H9 (cell line): ENCODE results near the gene NID1. TPM values are rescaled to one million over a fixed set of nuclear protein-coding genes. Genes with fewer than 3 reads are reported as not detected.

Experiments used
- DNase-seq: peaks from one replicate; pipeline ENCODE4 v3.0.0-alpha.2; 2017
- H2AFZ ChIP-seq: one replicate; pipeline ENCODE4 v1.6.1; 2013; ENCODE audit warnings: mild to moderate bottlenecking, low read length, control low read depth, moderate library complexity
- H2AK5ac ChIP-seq: 2 replicates; pipeline ENCODE4 v1.6.1; 2013; ENCODE audit warnings: low read length, control low read depth, mixed read lengths; ENCODE audit not compliant: insufficient read length
- H2BK120ac ChIP-seq: one replicate; pipeline ENCODE4 v1.6.1; 2013; ENCODE audit warnings: low read depth, mild to moderate bottlenecking, low read length, control low read depth, inconsistent platforms; ENCODE audit not compliant: poor library complexity, severe bottlenecking
- H2BK12ac ChIP-seq: 2 replicates; pipeline ENCODE4 v1.6.1; 2013; ENCODE audit warnings: low read length, control low read depth, mixed read lengths, low read depth; ENCODE audit not compliant: insufficient read length
- H2BK15ac ChIP-seq: 2 replicates; pipeline ENCODE4 v1.6.1; 2013; ENCODE audit warnings: low read depth, low read length, control low read depth
- H2BK20ac ChIP-seq: one replicate; pipeline ENCODE4 v1.6.1; 2013; ENCODE audit warnings: low read depth, mild to moderate bottlenecking, low read length, control low read depth, inconsistent platforms; ENCODE audit not compliant: poor library complexity, severe bottlenecking
- H2BK5ac ChIP-seq: 2 replicates; pipeline ENCODE4 v1.6.1; 2013; ENCODE audit warnings: low read length, control low read depth, mixed read lengths; ENCODE audit not compliant: insufficient read length
- H3K14ac ChIP-seq: 2 replicates; pipeline ENCODE4 v1.6.1; 2013; ENCODE audit warnings: low read length, control low read depth; ENCODE audit not compliant: insufficient read depth
- H3K18ac ChIP-seq: 2 replicates; pipeline ENCODE4 v1.6.1; 2013; ENCODE audit warnings: low read depth, mild to moderate bottlenecking, mixed read lengths, low read length, control low read depth; ENCODE audit not compliant: insufficient read length
- H3K23ac ChIP-seq: 2 replicates; pipeline ENCODE4 v1.6.1; 2013; ENCODE audit warnings: low read length, control low read depth, mixed read lengths, low read depth; ENCODE audit not compliant: insufficient read length
- H3K23me2 ChIP-seq: 2 replicates; pipeline ENCODE4 v1.6.1; 2013; ENCODE audit warnings: low read depth, mild to moderate bottlenecking, mixed read lengths, low read length, control low read depth; ENCODE audit not compliant: insufficient read length, poor library complexity, severe bottlenecking
- H3K27ac ChIP-seq: 2 replicates; pipeline ENCODE4 v1.5.1; 2013; ENCODE audit warnings: low read length, control low read depth, mixed read lengths, low read depth; ENCODE audit not compliant: insufficient read length
- H3K27me3 ChIP-seq: 2 replicates; pipeline ENCODE4 v1.6.1; 2013; ENCODE audit warnings: low read length, control low read depth, inconsistent platforms; ENCODE audit not compliant: insufficient read depth
- H3K4ac ChIP-seq: 2 replicates; pipeline ENCODE4 v1.6.1; 2013; ENCODE audit warnings: low read depth, mild to moderate bottlenecking, control low read depth, inconsistent platforms, low read length, moderate library complexity
- H3K4me1 ChIP-seq: 2 replicates; pipeline ENCODE4 v1.6.1; 2013; ENCODE audit warnings: low read length, control low read depth, inconsistent platforms; ENCODE audit not compliant: insufficient read depth
- H3K4me2 ChIP-seq: 2 replicates; pipeline ENCODE4 v1.6.1; 2013; ENCODE audit warnings: low read length, control low read depth, mixed read lengths; ENCODE audit not compliant: insufficient read length, insufficient read depth
- H3K56ac ChIP-seq: 2 replicates; pipeline ENCODE4 v1.6.1; 2013; ENCODE audit warnings: low read depth, mild to moderate bottlenecking, mixed read lengths, low read length, control low read depth; ENCODE audit not compliant: insufficient read length
- H3K79me1 ChIP-seq: 2 replicates; pipeline ENCODE4 v1.6.1; 2013; ENCODE audit warnings: low read depth, mild to moderate bottlenecking, moderate library complexity, low read length, control low read depth, inconsistent platforms; ENCODE audit not compliant: insufficient read depth, poor library complexity, severe bottlenecking
- H3K79me2 ChIP-seq: 2 replicates; pipeline ENCODE4 v1.6.1; 2013; ENCODE audit warnings: low read length, control low read depth, inconsistent platforms; ENCODE audit not compliant: insufficient read depth
- H3K9ac ChIP-seq: 2 replicates; pipeline ENCODE4 v1.6.1; 2013; ENCODE audit warnings: low read length, control low read depth, mixed read lengths; ENCODE audit not compliant: insufficient read length; ENCODE audit errors: extremely low read depth
- H3K9me3 ChIP-seq: one replicate; pipeline ENCODE4 v1.6.1; 2013; ENCODE audit warnings: low read depth, low read length, inconsistent platforms; ENCODE audit not compliant: control insufficient read depth
- H3T11ph ChIP-seq: one replicate; pipeline ENCODE4 v1.6.1; 2013; ENCODE audit warnings: mild to moderate bottlenecking, low read length, control low read depth, inconsistent platforms
- H4K20me1 ChIP-seq: one replicate; pipeline ENCODE4 v1.6.1; 2013; ENCODE audit not compliant: control insufficient read depth, insufficient read length, insufficient read depth
- H4K5ac ChIP-seq: 2 replicates; pipeline ENCODE4 v1.6.1; 2013; ENCODE audit warnings: low read depth, mild to moderate bottlenecking, mixed read lengths, low read length, control low read depth; ENCODE audit not compliant: insufficient read length
- H4K8ac ChIP-seq: replicated peaks from 2 replicates; pipeline ENCODE4 v1.6.1; 2013; ENCODE audit warnings: low read length, control low read depth, mixed read lengths, low read depth; ENCODE audit not compliant: insufficient read length
- H4K91ac ChIP-seq: 2 replicates; pipeline ENCODE4 v1.6.1; 2013; ENCODE audit warnings: low read depth, mild to moderate bottlenecking, moderate library complexity, mixed read lengths, low read length, control low read depth; ENCODE audit not compliant: insufficient read length
- H3K27ac Mint-ChIP-seq, 3 experiments: 2 replicates in 2 of 3; 3 replicates in 1 of 3; pipeline ENCODE4 v1.8.0; 2020 to 2021; ENCODE audit warnings: mixed read lengths in 3 of 3, mild to moderate bottlenecking in 1 of 3, moderate library complexity in 1 of 3
- H3K27me3 Mint-ChIP-seq: 2 replicates; pipeline ENCODE4 v1.8.0; 2021; ENCODE audit warnings: low read depth, mild to moderate bottlenecking, moderate library complexity, mixed read lengths
- H3K36me3 Mint-ChIP-seq, 3 experiments: 2 replicates in 2 of 3; 3 replicates in 1 of 3; pipeline ENCODE4 v1.8.0; 2020 to 2021; ENCODE audit warnings: low read depth in 3 of 3, mixed read lengths in 3 of 3; ENCODE audit not compliant: insufficient read depth in 1 of 3
- H3K4me1 Mint-ChIP-seq, 2 experiments: 2 replicates each; pipeline ENCODE4 v1.8.0; 2020; ENCODE audit warnings: mixed read lengths in 2 of 2
- H3K4me3 Mint-ChIP-seq, 2 experiments: 2 replicates in 1 of 2; 3 replicates in 1 of 2; pipeline ENCODE4 v1.8.0; 2020 to 2021; ENCODE audit warnings: mild to moderate bottlenecking in 2 of 2, mixed read lengths in 2 of 2, moderate library complexity in 1 of 2
- H3K9me3 Mint-ChIP-seq, 2 experiments: 2 replicates in 1 of 2; 3 replicates in 1 of 2; pipeline ENCODE4 v1.8.0; 2020; ENCODE audit warnings: mild to moderate bottlenecking in 2 of 2, mixed read lengths in 2 of 2, moderate library complexity in 1 of 2
- CTCF ChIP-seq: fragments of 200-600 bp; sonication (generic); conservative IDR thresholded peaks from 3 replicates; pipeline ENCODE4 v1.8.0; 2021; ENCODE audit warnings: antibody characterized with exemption, mild to moderate bottlenecking
- WGBS: extraction: QIAGEN DNeasy Blood & Tissue Kit; methylation state at CpG from one replicate; pipeline ENCODE4 v1.1.7; 2013; ENCODE audit warnings: missing lambda C conversion rate, low lambda C conversion rate, mixed read lengths; ENCODE audit not compliant: insufficient read length; ENCODE audit errors: extremely low coverage; 5-methylcytosine and 5-hydroxymethylcytosine counted together
- total RNA-seq: library from RNA; stranded (reverse); gene quantifications from 2 replicates; pipeline ENCODE4 v1.2.1, GENCODE V29; 2021

Gene NID1
- total RNA-seq, 1 experiment from 2014 or later, result 28.5 TPM

DNA sequence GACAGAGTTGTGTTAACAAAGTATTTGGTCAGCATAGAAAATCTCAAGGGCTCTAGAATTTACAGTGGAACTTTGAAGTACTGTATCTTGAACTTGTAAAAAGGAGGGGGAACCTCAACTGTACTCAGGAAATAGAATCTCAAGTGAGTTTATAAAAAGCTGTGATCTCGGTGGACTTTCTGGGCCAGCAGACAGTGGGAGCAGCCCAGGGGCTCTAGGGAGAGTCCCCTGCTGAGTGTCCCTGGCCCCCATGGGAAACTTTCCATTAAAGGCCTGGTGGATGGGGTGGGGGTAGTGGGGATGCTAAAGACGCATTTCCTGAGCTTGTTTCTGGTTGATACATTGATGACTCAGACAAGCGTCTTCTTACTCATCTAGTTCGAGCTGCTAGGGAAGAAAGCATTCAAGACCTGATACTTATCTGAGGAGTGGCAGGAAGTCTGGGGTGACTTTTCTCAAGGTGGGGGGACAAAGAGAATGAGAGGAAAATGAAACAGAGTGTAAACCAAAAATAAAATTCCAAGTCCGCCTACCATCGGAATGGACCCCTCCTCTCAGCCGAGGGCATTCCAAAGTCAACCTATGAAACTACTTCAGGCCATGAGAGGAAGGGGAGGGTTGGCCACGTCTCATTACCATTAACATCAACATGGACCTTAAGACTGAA is 65.5 kb downstream of the NID1 start:
- H3K4me2 ChIP-seq, result no peak overlapping the region
- DNase-seq, result no peak
- no peaks in the 10 kb centered on the region for H3K27me3 ChIP-seq
- no peaks in the 10 kb centered on the region for H3K79me1 ChIP-seq
- no peak overlapping the region for H3K56ac ChIP-seq
- Mint-ChIP-seq H3K36me3 (peaks cover 0 to 5% (median 0%) of the 10 kb centered on the region in 3 experiments; a peak in 2 of 7 replicates), H3K4me3 (no peak overlapping the region), H3K27me3 (no peaks in the 10 kb centered on the region), H3K9me3 (no peaks in the 10 kb centered on the region), H3K4me1 (peaks cover 26 to 28% of the 10 kb centered on the region in 2 experiments), H3K27ac (peak overlapping the region; percentile 18 to 87 (median 54); a peak in 5 of 7 replicates)
- H4K5ac ChIP-seq, result no peak overlapping the region
- H3K9ac ChIP-seq, result no peak overlapping the region
- H4K20me1 ChIP-seq, result no peaks in the 10 kb centered on the region
- H2AFZ ChIP-seq, result no peak overlapping the region
- no peak overlapping the region for H2BK15ac ChIP-seq
- no peak overlapping the region for H2BK20ac ChIP-seq
- no peak overlapping the region for H4K91ac ChIP-seq
- no peak overlapping the region for H2BK12ac ChIP-seq
- H2BK120ac ChIP-seq, result no peak overlapping the region
- no peak overlapping the region for H4K8ac ChIP-seq
- no peak overlapping the region for H3K27ac ChIP-seq
- no peak overlapping the region for H3K18ac ChIP-seq
- no peak for TF ChIP-seq CTCF
- no peaks in the 10 kb centered on the region for H3K9me3 ChIP-seq
- no peak overlapping the region for H2BK5ac ChIP-seq
- WGBS, result no CpG with 5 or more reads among the region's 8 CpGs
- no peaks in the 10 kb centered on the region for H3K79me2 ChIP-seq
- no peak overlapping the region for H3T11ph ChIP-seq
- H3K14ac ChIP-seq, result no peak overlapping the region
- no peak overlapping the region for H3K4ac ChIP-seq
- no peaks in the 10 kb centered on the region for H3K23me2 ChIP-seq
- no peaks in the 10 kb centered on the region; the same call in 1 of the 2 replicates for H3K4me1 ChIP-seq
- no peak overlapping the region for H2AK5ac ChIP-seq
- no peak overlapping the region for H3K23ac ChIP-seq
